Testis (tissue), 2 donors: ENCODE measurements around the gene NPAS3.

Experiments used
- POLR2A ChIP-seq: fragments of 450-650 bp; IDR thresholded peaks from one replicate; pipeline ENCODE4 v1.6.1; 2017; ENCODE audit warnings: antibody characterized with exemption, mild to moderate bottlenecking, moderate library complexity
- TF ChIP-seq, protein P1 (sequence below), 3 experiments: fragments of 450-650 bp in 2 of 3; fragments of 200-600 bp in 1 of 3; sonication (generic) in 1 of 3; IDR thresholded peaks; one replicate each; pipeline ENCODE4 v1.5.1; 2016 to 2019; ENCODE audit warnings: antibody characterized with exemption in 3 of 3, mild to moderate bottlenecking in 2 of 3, moderate library complexity in 1 of 3

DNA sequence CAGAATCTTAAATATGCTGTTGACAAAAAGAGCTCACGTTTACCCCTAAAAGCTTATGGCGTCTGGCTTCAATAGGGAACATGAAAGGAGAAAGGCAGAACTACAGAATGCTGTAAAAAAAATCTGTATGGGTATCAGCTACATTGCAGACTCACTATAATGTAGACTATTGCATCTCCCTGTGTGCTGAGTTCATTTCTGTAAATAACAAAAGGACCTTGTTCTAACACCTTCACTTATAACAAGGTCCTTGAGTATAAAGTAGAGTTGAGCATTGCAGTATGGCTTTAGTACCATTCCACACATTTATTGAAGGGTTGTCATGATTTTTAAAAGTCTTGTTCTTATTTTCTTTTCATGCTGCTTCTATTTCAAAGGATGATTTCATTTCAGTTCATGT is 165.3 kb downstream of the NPAS3 start:
- TF ChIP-seq, protein P1, sequence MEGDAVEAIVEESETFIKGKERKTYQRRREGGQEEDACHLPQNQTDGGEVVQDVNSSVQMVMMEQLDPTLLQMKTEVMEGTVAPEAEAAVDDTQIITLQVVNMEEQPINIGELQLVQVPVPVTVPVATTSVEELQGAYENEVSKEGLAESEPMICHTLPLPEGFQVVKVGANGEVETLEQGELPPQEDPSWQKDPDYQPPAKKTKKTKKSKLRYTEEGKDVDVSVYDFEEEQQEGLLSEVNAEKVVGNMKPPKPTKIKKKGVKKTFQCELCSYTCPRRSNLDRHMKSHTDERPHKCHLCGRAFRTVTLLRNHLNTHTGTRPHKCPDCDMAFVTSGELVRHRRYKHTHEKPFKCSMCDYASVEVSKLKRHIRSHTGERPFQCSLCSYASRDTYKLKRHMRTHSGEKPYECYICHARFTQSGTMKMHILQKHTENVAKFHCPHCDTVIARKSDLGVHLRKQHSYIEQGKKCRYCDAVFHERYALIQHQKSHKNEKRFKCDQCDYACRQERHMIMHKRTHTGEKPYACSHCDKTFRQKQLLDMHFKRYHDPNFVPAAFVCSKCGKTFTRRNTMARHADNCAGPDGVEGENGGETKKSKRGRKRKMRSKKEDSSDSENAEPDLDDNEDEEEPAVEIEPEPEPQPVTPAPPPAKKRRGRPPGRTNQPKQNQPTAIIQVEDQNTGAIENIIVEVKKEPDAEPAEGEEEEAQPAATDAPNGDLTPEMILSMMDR (IDR thresholded peaks at IDR 0.05) = no peak
- no peak for TF ChIP-seq POLR2A
